Testis (tissue), 3 donors: ENCODE results near the gene CPEB1. TPM values are rescaled to one million over a fixed set of nuclear protein-coding genes. Genes with fewer than 3 reads are reported as not detected.

Experiments used
- DNase-seq: peaks from one replicate; pipeline ENCODE4 v3.0.0-alpha.2; 2019
- H3K27ac ChIP-seq, 2 donors: fragments of 200-600 bp; sonication (generic); one replicate each; pipeline ENCODE4 v1.5.1; 2019
- H3K27me3 ChIP-seq: fragments of 200-600 bp; sonication (generic); one replicate; pipeline ENCODE4 v1.5.1; 2019
- H3K36me3 ChIP-seq: fragments of 200-600 bp; sonication (generic); one replicate; pipeline ENCODE4 v1.5.1; 2017; ENCODE audit warnings: low read depth; ENCODE audit errors: missing control alignments
- H3K4me1 ChIP-seq: fragments of 200-600 bp; sonication (generic); one replicate; pipeline ENCODE4 v1.5.1; 2019
- H3K4me3 ChIP-seq, 2 donors: fragments of 200-600 bp; sonication (generic); one replicate each; pipeline ENCODE4 v1.5.1; 2017 to 2019
- H3K9me3 ChIP-seq: fragments of 200-600 bp; sonication (generic); one replicate; pipeline ENCODE4 v1.5.1; 2017
- CTCF ChIP-seq, 3 experiments: fragments of 450-650 bp in 2 of 3; fragments of 200-600 bp in 1 of 3; sonication (generic) in 1 of 3; IDR thresholded peaks; one replicate each; pipeline ENCODE4 v1.5.1; 2016 to 2019; ENCODE audit warnings: antibody characterized with exemption in 3 of 3, mild to moderate bottlenecking in 2 of 3, moderate library complexity in 1 of 3
- POLR2A ChIP-seq: fragments of 450-650 bp; IDR thresholded peaks from one replicate; pipeline ENCODE4 v1.6.1; 2017; ENCODE audit warnings: antibody characterized with exemption, mild to moderate bottlenecking, moderate library complexity
- WGBS, 2 donors: methylation state at CpG; one replicate each; pipeline ENCODE4 v1.1.5; 2018; 5-methylcytosine and 5-hydroxymethylcytosine counted together
- intact Hi-C: fragments of 100-400 bp; cut with DNase I; formaldehyde crosslinking; loops from one replicate; pipeline ENCODE4 v1.15.1; 2023; ENCODE audit warnings: low total_unique reads
- polyA plus RNA-seq: library from polyadenylated mRNA; stranded (reverse); fragments of 350-450 nt; fragmentation: Illumina TruSeq; extraction: RNeasy Lipid Tissue Mini Kit (QIAGEN cat#74804); gene quantifications from one replicate; pipeline ENCODE4 v1.2.3, GENCODE V29; 2014; ENCODE audit warnings: low read depth, low replicate concordance; ENCODE audit not compliant: insufficient read depth
- total RNA-seq, 2 donors: library from RNA; depleted of rRNA; stranded (reverse); fragments of >200 nt; gene quantifications; one replicate each; pipeline ENCODE4 v1.2.3, GENCODE V29; 2016

Gene CPEB1
- total and polyA plus RNA-seq, 3 donors from 2014 or later = 60.8 to 89.1 (median 74.3) TPM

- Histone ChIP-seq H3K27ac (no peak overlapping the region), H3K9me3 (no peaks in the 10 kb centered on the region), H3K36me3 (no peaks in the 10 kb centered on the region), H3K4me3 (no peak overlapping the region), H3K4me1 (peaks cover 4% of the 10 kb centered on the region), H3K27me3 (no peaks in the 10 kb centered on the region)
- intact Hi-C loops = no loop called here
- DNase-seq = no peak
- TF ChIP-seq POLR2A (no peak), CTCF (IDR thresholded peaks at IDR 0.05) (no peak)
- 93 to 95% methylated on average over 3 of the region's 3 CpGs for WGBS, 2 donors
Measured at GRCh38 chr15:82533801-82534200, 113.4 kb downstream of the CPEB1 start.

GRCh38 chr15:82532991-82533481 lies 114.1 kb downstream of the CPEB1 start:
- TF ChIP-seq POLR2A (no peak), CTCF (IDR thresholded peaks at IDR 0.05) (no peak)
- Histone ChIP-seq H3K27ac (no peak overlapping the region), H3K4me1 (no peaks in the 10 kb centered on the region), H3K9me3 (no peaks in the 10 kb centered on the region), H3K36me3 (no peaks in the 10 kb centered on the region), H3K4me3 (no peak overlapping the region), H3K27me3 (no peaks in the 10 kb centered on the region)
- DNase-seq = no peak
- 90 to 92% methylated on average over 2 to 15 of the region's 15 CpGs for WGBS, 2 donors
- intact Hi-C loops = no loop called here

DNA sequence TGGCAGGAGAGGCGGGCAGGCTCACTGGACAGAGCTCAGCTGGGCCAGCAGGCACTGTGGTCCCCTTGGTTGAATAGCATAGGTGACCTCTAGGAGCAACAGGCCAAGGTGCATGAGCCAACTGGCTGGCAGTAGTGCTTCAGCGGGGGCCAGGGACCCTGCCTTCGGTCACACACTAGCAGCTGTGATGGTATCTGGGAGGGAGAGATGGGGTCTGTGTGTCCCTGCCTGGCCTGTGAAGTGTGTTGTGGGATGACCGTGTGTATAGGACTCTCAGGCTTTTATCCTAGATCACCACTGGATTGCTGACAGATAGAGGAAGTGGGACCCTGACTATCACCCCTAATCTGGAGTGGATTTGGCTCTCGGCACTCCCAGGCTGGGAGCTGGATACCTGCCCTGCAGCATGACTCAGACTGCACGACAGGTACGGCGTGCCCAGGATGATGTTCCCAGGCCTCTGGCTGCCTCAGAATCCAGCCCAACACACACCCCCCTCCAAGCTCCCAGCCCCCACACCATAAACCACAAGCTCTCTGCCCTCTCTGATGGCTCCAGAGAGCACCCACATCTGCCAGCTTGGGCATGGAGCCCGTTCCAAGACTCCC lies 114.7 kb downstream of the CPEB1 start:
- TF ChIP-seq POLR2A = no peak
- no peaks in the 10 kb centered on the region for H3K9me3 ChIP-seq
- H3K36me3 ChIP-seq = no peaks in the 10 kb centered on the region
- WGBS, 2 donors = 89 to 99% methylated on average over 3 to 9 of the region's 9 CpGs
- no peaks in the 10 kb centered on the region for H3K4me1 ChIP-seq
- no peaks in the 10 kb centered on the region for H3K27me3 ChIP-seq
- H3K27ac ChIP-seq = no peak overlapping the region
- intact Hi-C loops = no loop called here
- no peak for DNase-seq
- no peak overlapping the region for H3K4me3 ChIP-seq

DNA sequence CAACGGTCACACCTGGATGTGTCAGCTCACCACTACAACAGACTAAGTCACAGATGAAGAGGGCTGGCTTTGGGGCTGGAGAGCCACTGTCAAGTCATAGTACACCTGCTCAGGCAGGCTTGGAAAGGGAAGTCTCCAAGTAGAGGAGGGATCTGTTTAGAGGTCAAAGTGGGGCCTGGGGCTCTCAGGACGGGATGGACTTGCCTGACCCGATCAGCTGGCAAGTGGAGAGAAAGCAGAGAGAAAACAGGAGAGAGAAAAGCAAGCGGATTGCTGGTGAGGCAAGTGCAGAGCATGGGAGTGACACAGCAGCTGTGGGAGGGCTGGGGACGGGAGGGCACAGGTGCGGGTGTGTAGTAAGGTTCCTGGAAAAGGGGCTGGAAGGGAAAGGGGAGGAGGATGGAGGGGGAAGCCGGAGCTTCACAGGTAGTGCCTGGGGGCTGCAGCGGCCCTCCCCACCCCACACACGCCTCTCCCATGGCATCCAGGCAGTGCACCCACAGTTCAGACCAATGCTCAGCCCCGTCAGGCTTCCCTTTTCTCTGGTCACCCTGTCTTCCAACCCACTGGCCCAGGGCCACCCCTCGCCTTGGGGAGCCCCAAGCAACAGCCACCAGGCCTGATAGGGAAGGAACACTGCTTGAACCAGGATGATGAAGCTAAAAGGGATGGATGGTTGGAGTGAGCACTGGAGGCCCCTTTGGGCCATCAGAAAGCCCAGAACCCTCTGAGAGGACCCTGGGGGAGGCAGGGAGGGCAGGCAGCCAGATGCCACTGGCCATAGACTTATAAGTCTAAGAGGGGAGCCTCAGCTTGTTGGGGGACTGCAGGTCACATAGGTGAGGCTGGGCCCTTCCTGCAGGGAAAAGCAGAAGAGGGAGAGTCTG lies 115.4 kb downstream of the CPEB1 start:
- Histone ChIP-seq H3K27ac (no peak overlapping the region), H3K36me3 (no peaks in the 10 kb centered on the region), H3K4me3 (no peak overlapping the region), H3K27me3 (no peaks in the 10 kb centered on the region), H3K9me3 (no peaks in the 10 kb centered on the region), H3K4me1 (no peaks in the 10 kb centered on the region)
- DNase-seq = no peak
- TF ChIP-seq POLR2A (no peak), CTCF (IDR thresholded peaks at IDR 0.05) (no peak)
- 85 to 94% methylated on average over 11 of the region's 11 CpGs for WGBS, 2 donors
- intact Hi-C loops = no loop called here

GRCh38 chr15:82530606-82531379 lies 116.4 kb downstream of the CPEB1 start:
- Histone ChIP-seq H3K27me3 (no peaks in the 10 kb centered on the region), H3K9me3 (no peaks in the 10 kb centered on the region), H3K4me1 (no peaks in the 10 kb centered on the region), H3K27ac (no peak overlapping the region), H3K36me3 (no peaks in the 10 kb centered on the region), H3K4me3 (no peak overlapping the region)
- peak; percentile 79 for DNase-seq
- 39 to 41% methylated on average over 10 of the region's 10 CpGs for WGBS, 2 donors
- TF ChIP-seq POLR2A (no peak), CTCF (IDR thresholded peaks at IDR 0.05) (peak; percentile 50 to 73 (median 68))
- intact Hi-C loops = no loop called here
